Keratinocyte (primary cell): ENCODE data around the gene CFAP92.

Experiments used
- CTCF ChIP-seq, 3 experiments: IDR thresholded peaks in 1 of 3; conservative IDR thresholded peaks in 1 of 3; optimal IDR thresholded peaks in 1 of 3; 2 replicates in 2 of 3; 3 replicates in 1 of 3; pipeline versions ENCODE3 to v1.5.1; 2011; ENCODE audit warnings: low read length in 3 of 3, mild to moderate bottlenecking in 3 of 3, moderate library complexity in 2 of 3, control low read depth in 1 of 3, inconsistent platforms in 1 of 3; ENCODE audit not compliant: insufficient read depth in 2 of 3; ENCODE audit errors: extremely low read depth in 1 of 3
- EZH2 ChIP-seq: IDR thresholded peaks from one replicate; pipeline ENCODE4 v1.6.1; 2012; ENCODE audit warnings: inconsistent platforms, mild to moderate bottlenecking, low read length, moderate library complexity

DNA sequence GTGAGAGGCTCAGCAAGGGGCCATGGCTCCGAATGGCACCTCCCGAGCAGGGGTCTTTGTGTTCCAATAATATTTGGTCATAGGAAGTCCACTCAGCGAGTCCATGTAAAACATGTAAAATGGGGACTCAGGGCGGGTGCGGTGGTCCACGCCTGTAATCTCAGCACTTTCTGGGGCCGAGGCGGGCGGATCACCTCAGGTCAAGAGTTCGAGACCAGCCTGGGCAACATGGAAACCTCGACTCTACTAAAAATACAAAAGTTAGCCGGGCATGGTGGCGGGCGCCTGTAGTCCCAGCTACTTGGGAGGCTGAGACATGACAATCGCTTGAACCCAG is 33.6 kb upstream of the CFAP92 start:
- TF ChIP-seq CTCF (optimal IDR thresholded peaks at IDR 0.05 in 1 of 3, IDR thresholded peaks at IDR 0.05 in 1 of 3, conservative IDR thresholded peaks at IDR 0.05 in 1 of 3; ENCODE audit: extremely low read depth in 1 of 3, insufficient read depth in 2 of 3, low read length in 3 of 3) (no peak), EZH2 (no peak)
